Dedifferentiated amniotic fluid mesenchymal stem cell (primary cell): Measurements from ENCODE around the gene ZBTB46.
"Not testable (repeated sequence)": the region's sequence is repeated elsewhere in the genome, so short reads cannot be mapped to it uniquely, and the experiment has no call there.

Experiments used
- DNase-seq: peaks from one replicate; pipeline ENCODE4 v3.0.0-alpha.2; 2016; ENCODE audit errors: extremely low spot score

ZBTB46 gene

GRCh38 chr20:63735859-63736718 lies 95.0 kb downstream of the ZBTB46 start, which contains the start of gene LIME1:
LIME1 (plus strand) TSS chr20:63736664; CDS start chr20:63737550, 886 bp downstream.
- DNase-seq = no peak

- no peak for DNase-seq
These were observed 95.9 kb downstream of the ZBTB46 start for GRCh38 chr20:63734946-63735858.

GRCh38 chr20:63734111-63734945 lies 96.7 kb downstream of the ZBTB46 start:
- no peak for DNase-seq

- no peak for DNase-seq
These were observed 97.4 kb downstream of the ZBTB46 start for GRCh38 chr20:63733579-63734081.

- no peak for DNase-seq
These were observed 97.9 kb downstream of the ZBTB46 start for GRCh38 chr20:63733117-63733516.

GRCh38 chr20:63732118-63733095 lies 98.7 kb downstream of the ZBTB46 start:
- DNase-seq = no peak

- no peak for DNase-seq
These were observed 99.7 kb downstream of the ZBTB46 start for GRCh38 chr20:63731410-63731809.

GRCh38 chr20:63730189-63730733 lies 100.8 kb downstream of the ZBTB46 start:
- not testable (repeated sequence) for DNase-seq

- not testable (repeated sequence) for DNase-seq
These were observed 108.0 kb downstream of the ZBTB46 start for GRCh38 chr20:63722967-63723622.

- no peak for DNase-seq
These were observed 112.1 kb downstream of the ZBTB46 start for GRCh38 chr20:63718996-63719395.

GRCh38 chr20:63714858-63715257 lies 116.2 kb downstream of the ZBTB46 start:
- no peak for DNase-seq

- DNase-seq = no peak
These were observed 118.9 kb downstream of the ZBTB46 start for GRCh38 chr20:63712191-63712590.

GRCh38 chr20:63711085-63711645 lies 119.9 kb downstream of the ZBTB46 start:
- DNase-seq = no peak

- DNase-seq = no peak
These were observed 121.9 kb downstream of the ZBTB46 start for GRCh38 chr20:63709149-63709527.

- no peak for DNase-seq
These were observed 122.5 kb downstream of the ZBTB46 start for GRCh38 chr20:63708301-63709148.

GRCh38 chr20:63707558-63708300 lies 123.3 kb downstream of the ZBTB46 start, which contains the start of the genes ARFRP1 and ZGPAT:
ARFRP1 (minus strand) TSS chr20:63707976; CDS start chr20:63707091, 885 bp downstream.
ZGPAT (plus strand) TSS chr20:63708039; CDS start chr20:63708581, 542 bp downstream.
- DNase-seq = peak; percentile 51
